Daoy (cell line): ENCODE measurements around the gene OLFM1. TPM values are rescaled to one million over a fixed set of nuclear protein-coding genes. Genes with fewer than 3 reads are reported as not detected.

ENCODE experiments used
- DNase-seq: peaks from one replicate; pipeline ENCODE4 v3.0.0-alpha.2; 2015; ENCODE audit warnings: low read depth
- total RNA-seq: library from RNA; depleted of rRNA; stranded (reverse); fragments of >200 nt; shearing (Covaris generic); gene quantifications from 2 replicates; pipeline ENCODE4 v1.2.3, GENCODE V29; 2014

Gene OLFM1
- total RNA-seq, 1 experiment from 2014 or later = 23.7 TPM

- no peak for DNase-seq
These were observed 11.2 kb upstream of the OLFM1 start for GRCh38 chr9:135076143-135076875.

GRCh38 chr9:135076876-135077430 lies 10.5 kb upstream of the OLFM1 start:
- DNase-seq = no peak

GRCh38 chr9:135077497-135078200 lies 9.8 kb upstream of the OLFM1 start:
- DNase-seq = peak; percentile 89

- peak; percentile 0 for DNase-seq
These were observed 9.1 kb upstream of the OLFM1 start for GRCh38 chr9:135078361-135078821.

- DNase-seq = peak; percentile 0
These were observed 8.4 kb upstream of the OLFM1 start for GRCh38 chr9:135079018-135079417.

- no peak for DNase-seq
These were observed 7.8 kb upstream of the OLFM1 start for GRCh38 chr9:135079676-135080075.

GRCh38 chr9:135080286-135081263 lies 6.9 kb upstream of the OLFM1 start:
- DNase-seq = no peak

GRCh38 chr9:135081264-135081660 lies 6.2 kb upstream of the OLFM1 start:
- DNase-seq = no peak

GRCh38 chr9:135081731-135082130 lies 5.7 kb upstream of the OLFM1 start:
- no peak for DNase-seq

GRCh38 chr9:135082536-135082935 lies 4.9 kb upstream of the OLFM1 start:
- no peak for DNase-seq

- DNase-seq = no peak
These were observed 4.1 kb upstream of the OLFM1 start for GRCh38 chr9:135083241-135083810.

- DNase-seq = no peak
These were observed 3.6 kb upstream of the OLFM1 start for GRCh38 chr9:135083831-135084230.

GRCh38 chr9:135084262-135084661 lies 3.2 kb upstream of the OLFM1 start:
- no peak for DNase-seq

- DNase-seq = no peak
These were observed 2.3 kb upstream of the OLFM1 start for GRCh38 chr9:135084881-135085760.

- peak; percentile 86 for DNase-seq
These were observed 1.5 kb upstream of the OLFM1 start for GRCh38 chr9:135085830-135086546.

- DNase-seq = no peak
These were observed 625 bp upstream of the OLFM1 start for GRCh38 chr9:135086597-135087488.

GRCh38 chr9:135087899-135088347 lies 455 bp downstream of the OLFM1 start:
- peak; percentile 47 for DNase-seq

- no peak for DNase-seq
These were observed 995 bp downstream of the OLFM1 start for GRCh38 chr9:135088348-135088978.
